PFSK-1 (cell line): ENCODE results near the gene BMAL1.

Experiments
- FOXP2 ChIP-seq: optimal IDR thresholded peaks from 2 replicates; pipeline ENCODE3; 2011; ENCODE audit warnings: borderline replicate concordance, control low read depth, inconsistent platforms; ENCODE audit not compliant: insufficient read depth; ENCODE audit errors: extremely low read length, extremely low read depth
- POLR2AphosphoS5 ChIP-seq: IDR thresholded peaks from 2 replicates; pipeline ENCODE4 v1.6.1; 2012; ENCODE audit warnings: low read depth, mild to moderate bottlenecking, control low read depth, low read length, moderate library complexity
- SIN3A ChIP-seq: IDR thresholded peaks from 2 replicates; pipeline ENCODE4 v1.6.1; 2012; ENCODE audit warnings: mild to moderate bottlenecking, low read length, moderate library complexity, borderline replicate concordance; ENCODE audit not compliant: insufficient read depth
- TAF1 ChIP-seq: IDR thresholded peaks from 2 replicates; pipeline ENCODE4 v1.6.1; 2012; ENCODE audit warnings: low read length, control low read depth, borderline replicate concordance; ENCODE audit not compliant: insufficient read depth
- TF ChIP-seq, protein P1 (sequence below), 2 experiments: IDR thresholded peaks; 2 replicates each; pipeline versions ENCODE4 v1.6.1 to v1.8.0; 2011 to 2012; ENCODE audit warnings: low read depth in 2 of 2, low read length in 2 of 2, control low read depth in 1 of 2, inconsistent platforms in 1 of 2, mild to moderate bottlenecking in 1 of 2, moderate library complexity in 1 of 2; ENCODE audit not compliant: insufficient read depth in 1 of 2

Gene BMAL1

DNA sequence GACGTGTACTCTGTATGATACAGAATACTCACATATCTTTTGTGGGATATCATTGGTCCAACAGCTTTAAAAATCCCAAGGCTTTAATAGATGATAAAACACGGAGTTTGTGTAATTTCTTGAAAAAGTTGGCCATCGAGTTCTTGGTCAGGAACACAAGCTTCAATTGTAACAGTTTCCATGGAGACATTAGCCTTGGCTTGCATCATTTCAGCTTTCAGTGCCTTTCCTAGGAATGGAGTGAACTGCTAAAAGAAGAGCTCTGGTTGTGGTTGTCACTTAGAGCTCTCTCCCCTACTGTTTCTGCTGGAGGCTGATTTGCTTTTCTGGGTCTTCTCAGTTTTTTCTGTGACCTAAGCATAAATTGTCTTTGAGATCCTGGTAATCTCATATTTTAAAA lies 14.2 kb downstream of the BMAL1 start:
- TF ChIP-seq, protein P1, sequence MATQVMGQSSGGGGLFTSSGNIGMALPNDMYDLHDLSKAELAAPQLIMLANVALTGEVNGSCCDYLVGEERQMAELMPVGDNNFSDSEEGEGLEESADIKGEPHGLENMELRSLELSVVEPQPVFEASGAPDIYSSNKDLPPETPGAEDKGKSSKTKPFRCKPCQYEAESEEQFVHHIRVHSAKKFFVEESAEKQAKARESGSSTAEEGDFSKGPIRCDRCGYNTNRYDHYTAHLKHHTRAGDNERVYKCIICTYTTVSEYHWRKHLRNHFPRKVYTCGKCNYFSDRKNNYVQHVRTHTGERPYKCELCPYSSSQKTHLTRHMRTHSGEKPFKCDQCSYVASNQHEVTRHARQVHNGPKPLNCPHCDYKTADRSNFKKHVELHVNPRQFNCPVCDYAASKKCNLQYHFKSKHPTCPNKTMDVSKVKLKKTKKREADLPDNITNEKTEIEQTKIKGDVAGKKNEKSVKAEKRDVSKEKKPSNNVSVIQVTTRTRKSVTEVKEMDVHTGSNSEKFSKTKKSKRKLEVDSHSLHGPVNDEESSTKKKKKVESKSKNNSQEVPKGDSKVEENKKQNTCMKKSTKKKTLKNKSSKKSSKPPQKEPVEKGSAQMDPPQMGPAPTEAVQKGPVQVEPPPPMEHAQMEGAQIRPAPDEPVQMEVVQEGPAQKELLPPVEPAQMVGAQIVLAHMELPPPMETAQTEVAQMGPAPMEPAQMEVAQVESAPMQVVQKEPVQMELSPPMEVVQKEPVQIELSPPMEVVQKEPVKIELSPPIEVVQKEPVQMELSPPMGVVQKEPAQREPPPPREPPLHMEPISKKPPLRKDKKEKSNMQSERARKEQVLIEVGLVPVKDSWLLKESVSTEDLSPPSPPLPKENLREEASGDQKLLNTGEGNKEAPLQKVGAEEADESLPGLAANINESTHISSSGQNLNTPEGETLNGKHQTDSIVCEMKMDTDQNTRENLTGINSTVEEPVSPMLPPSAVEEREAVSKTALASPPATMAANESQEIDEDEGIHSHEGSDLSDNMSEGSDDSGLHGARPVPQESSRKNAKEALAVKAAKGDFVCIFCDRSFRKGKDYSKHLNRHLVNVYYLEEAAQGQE (IDR thresholded peaks at IDR 0.05; ENCODE audit: insufficient read depth in 1 of 2, low read depth in 2 of 2, low read length in 2 of 2) = no peak
- TF ChIP-seq POLR2AphosphoS5 (no peak), TAF1 (no peak), FOXP2 (no peak), SIN3A (no peak)

GRCh38 chr11:13292970-13293369 lies 15.4 kb downstream of the BMAL1 start:
- TF ChIP-seq, protein P1 (IDR thresholded peaks at IDR 0.05; ENCODE audit: insufficient read depth in 1 of 2, low read depth in 2 of 2, low read length in 2 of 2) = no peak
- TF ChIP-seq FOXP2 (no peak), POLR2AphosphoS5 (no peak), TAF1 (no peak), SIN3A (no peak)

DNA sequence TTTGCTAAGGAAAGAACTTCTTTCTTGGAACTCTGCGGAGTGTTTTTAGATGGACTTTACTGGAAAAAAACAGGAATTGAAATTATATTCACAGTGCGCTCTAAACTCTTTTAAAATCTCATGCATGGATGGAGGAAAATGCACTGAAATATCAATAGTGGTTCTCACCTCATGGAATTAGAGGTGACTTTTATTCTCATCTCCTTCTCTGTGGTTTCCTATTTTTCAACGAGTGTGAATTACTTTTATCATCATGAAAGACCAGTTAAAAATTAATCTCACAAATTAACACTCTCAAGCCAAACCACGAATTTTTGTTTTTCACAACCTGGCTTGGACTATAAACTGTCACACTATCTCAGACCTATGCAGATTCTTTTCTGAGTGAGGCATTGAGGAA lies 16.6 kb downstream of the BMAL1 start:
- no peak for TF ChIP-seq TAF1
- no peak for TF ChIP-seq POLR2AphosphoS5
- TF ChIP-seq FOXP2 = no peak
- TF ChIP-seq, protein P1 (IDR thresholded peaks at IDR 0.05; ENCODE audit: insufficient read depth in 1 of 2, low read depth in 2 of 2, low read length in 2 of 2) = no peak

DNA sequence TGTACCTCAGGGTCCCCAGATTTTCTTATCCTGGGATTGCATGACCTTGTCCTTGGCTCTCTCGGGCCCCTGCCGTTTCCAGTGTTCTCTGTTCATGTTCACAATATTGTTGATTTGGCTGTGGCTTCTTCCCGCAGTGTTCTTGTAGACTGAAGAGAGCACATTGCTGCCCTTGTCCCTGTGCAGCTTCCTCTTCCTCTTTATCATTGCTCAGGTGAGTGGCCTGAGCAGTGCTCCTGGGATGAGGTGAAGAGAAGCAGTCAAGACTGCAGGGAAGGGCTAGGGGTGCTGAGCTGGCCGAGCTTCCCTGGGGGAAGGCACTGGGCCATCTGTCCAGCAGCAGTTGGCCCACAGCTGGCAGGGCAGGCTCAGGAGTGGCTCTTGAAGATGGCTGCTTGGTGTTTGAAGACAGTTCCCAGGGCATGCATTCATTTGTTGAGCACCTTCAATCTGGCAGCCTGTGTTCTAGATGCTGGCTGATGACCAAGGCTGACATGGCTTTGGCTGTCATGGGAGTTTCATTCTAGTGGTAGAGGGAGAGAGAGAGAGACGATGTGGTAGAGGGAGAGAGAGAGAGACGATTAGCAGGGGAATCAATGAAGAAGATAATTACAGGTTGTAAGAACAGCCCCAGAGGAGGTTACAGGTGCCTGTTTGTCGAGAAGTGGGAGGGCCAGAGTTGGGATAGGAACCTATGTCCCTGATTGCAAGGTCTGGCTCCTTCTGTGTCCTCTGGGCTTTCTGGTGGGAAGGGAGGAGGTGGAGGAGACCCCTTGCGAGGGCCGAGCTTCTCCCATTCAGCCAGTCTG lies 17.4 kb downstream of the BMAL1 start:
- TF ChIP-seq FOXP2 (no peak), POLR2AphosphoS5 (no peak), SIN3A (no peak), TAF1 (no peak)
- TF ChIP-seq, protein P1 (IDR thresholded peaks at IDR 0.05; ENCODE audit: insufficient read depth in 1 of 2, low read depth in 2 of 2, low read length in 2 of 2) = no peak

DNA sequence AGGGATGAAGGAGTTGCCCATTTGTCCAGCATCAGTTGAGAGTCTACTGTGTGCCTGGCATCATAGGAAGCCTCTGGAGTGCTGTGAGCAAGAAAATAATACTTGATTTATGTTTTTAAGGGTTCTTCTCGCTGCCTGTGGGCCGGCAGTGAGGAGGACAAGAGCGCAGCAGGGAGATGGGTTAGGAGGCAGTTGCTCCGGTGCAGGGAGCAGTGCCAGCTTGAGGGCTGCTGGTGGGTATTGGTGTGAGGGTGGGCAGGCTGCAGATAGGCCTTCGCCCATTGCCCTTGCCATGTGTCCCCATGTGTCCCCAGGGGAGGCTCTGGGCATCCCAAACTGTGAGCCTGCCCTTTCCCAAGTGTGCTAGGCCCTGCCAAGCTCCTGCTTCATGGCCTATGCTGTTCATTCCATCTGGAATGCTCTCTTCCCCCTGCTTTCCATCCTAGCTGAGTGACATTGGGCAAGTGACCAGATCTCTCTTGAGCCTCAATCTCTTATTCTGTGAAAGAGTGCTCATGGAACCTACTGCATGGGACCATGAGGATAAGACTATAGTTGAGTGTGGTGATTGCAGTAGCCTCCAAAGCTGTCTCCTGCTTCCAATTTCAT lies 19.8 kb downstream of the BMAL1 start:
- TF ChIP-seq, protein P1 (IDR thresholded peaks at IDR 0.05; ENCODE audit: insufficient read depth in 1 of 2, low read depth in 2 of 2, low read length in 2 of 2) = no peak
- TF ChIP-seq SIN3A (no peak), POLR2AphosphoS5 (no peak), FOXP2 (no peak), TAF1 (no peak)
